A549 (cell line): ENCODE data around the gene CMC2.
A peak's percentile ranks its signal among the peaks of the same experiment; 100 is the strongest.

Source experiments
- CEBPB ChIP-seq, 2 experiments: fragments of >200 bp in 1 of 2; sonication (Bioruptor Twin) in 1 of 2; formaldehyde crosslinking in 1 of 2; IDR thresholded peaks; 2 replicates each; pipeline ENCODE4 v1.6.1; 2012 to 2016
- EP300 ChIP-seq, 2 experiments: fragments of >200 bp; sonication (Bioruptor Twin); formaldehyde crosslinking; IDR thresholded peaks; 2 replicates in 1 of 2; 3 replicates in 1 of 2; pipeline ENCODE4 v1.6.1; 2016 to 2017
- NFE2L2 ChIP-seq: fragments of 150-350 bp; conservative IDR thresholded peaks from 2 replicates; pipeline ENCODE4 v1.6.1; 2014; ENCODE audit warnings: low read length
- PHF8 ChIP-seq: fragments of 200-600 bp; sonication (generic); IDR thresholded peaks from 2 replicates; pipeline ENCODE4 v1.6.1; 2016; ENCODE audit warnings: low read depth, mild to moderate bottlenecking, antibody characterized with exemption, moderate library complexity, borderline replicate concordance
- RAD21 ChIP-seq, 2 experiments: fragments of >200 bp in 1 of 2; sonication (Bioruptor Twin) in 1 of 2; formaldehyde crosslinking in 1 of 2; IDR thresholded peaks in 1 of 2; conservative IDR thresholded peaks in 1 of 2; 2 replicates in 1 of 2; 3 replicates in 1 of 2; pipeline ENCODE4 v1.6.1; 2012 to 2018; ENCODE audit warnings: inconsistent platforms in 1 of 2
- RFX5 ChIP-seq: fragments of 450-650 bp; IDR thresholded peaks from 2 replicates; pipeline ENCODE4 v1.7.1; 2014; ENCODE audit warnings: antibody characterized with exemption, mild to moderate bottlenecking, moderate library complexity
- SMC3 ChIP-seq: fragments of >200 bp; sonication (Bioruptor Twin); formaldehyde crosslinking; IDR thresholded peaks from 3 replicates; pipeline ENCODE4 v1.6.1; 2018; ENCODE audit warnings: inconsistent platforms
- ZC3H11A ChIP-seq: fragments of 450-650 bp; IDR thresholded peaks from 2 replicates; pipeline ENCODE4 v1.6.1; 2014; ENCODE audit warnings: antibody characterized with exemption, mild to moderate bottlenecking
- TF ChIP-seq, protein P1 (sequence below): fragments of >200 bp; sonication (Bioruptor Twin); formaldehyde crosslinking; IDR thresholded peaks from 3 replicates; pipeline ENCODE4 v1.5.1; 2016
- TF ChIP-seq, protein P2 (sequence below): IDR thresholded peaks from 2 replicates; pipeline ENCODE4 v1.6.1; 2012

DNA sequence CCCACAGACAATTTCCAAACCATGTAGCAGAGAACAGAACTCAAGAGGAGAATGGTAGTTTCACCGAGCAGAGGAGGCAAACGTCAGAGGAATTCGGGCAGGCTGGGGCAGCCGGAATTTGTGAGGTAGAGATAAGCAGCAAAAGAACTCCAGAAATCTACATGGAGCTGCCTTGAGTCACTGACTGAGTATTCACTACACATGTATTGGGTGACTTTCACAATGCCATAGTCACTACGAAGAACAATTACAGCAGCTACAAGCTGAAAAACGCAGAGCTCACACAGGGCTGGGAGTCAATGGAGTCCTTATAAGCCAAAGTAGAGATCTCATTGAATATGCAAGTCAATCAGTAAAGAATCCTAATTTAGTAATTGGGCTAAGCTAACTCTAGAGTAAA lies 13.4 kb downstream of the CMC2 start:
- TF ChIP-seq RAD21 (conservative IDR thresholded peaks at IDR 0.05 in 1 of 2, IDR thresholded peaks at IDR 0.05 in 1 of 2) (no peak), EP300 (IDR thresholded peaks at IDR 0.05) (no peak), CEBPB (IDR thresholded peaks at IDR 0.05) (peak in 1 of 2 experiments; percentile 44; a peak in 1 of 4 replicates), SMC3 (no peak), PHF8 (no peak), RFX5 (no peak), NFE2L2 (no peak), ZC3H11A (no peak)
- TF ChIP-seq, protein P1, sequence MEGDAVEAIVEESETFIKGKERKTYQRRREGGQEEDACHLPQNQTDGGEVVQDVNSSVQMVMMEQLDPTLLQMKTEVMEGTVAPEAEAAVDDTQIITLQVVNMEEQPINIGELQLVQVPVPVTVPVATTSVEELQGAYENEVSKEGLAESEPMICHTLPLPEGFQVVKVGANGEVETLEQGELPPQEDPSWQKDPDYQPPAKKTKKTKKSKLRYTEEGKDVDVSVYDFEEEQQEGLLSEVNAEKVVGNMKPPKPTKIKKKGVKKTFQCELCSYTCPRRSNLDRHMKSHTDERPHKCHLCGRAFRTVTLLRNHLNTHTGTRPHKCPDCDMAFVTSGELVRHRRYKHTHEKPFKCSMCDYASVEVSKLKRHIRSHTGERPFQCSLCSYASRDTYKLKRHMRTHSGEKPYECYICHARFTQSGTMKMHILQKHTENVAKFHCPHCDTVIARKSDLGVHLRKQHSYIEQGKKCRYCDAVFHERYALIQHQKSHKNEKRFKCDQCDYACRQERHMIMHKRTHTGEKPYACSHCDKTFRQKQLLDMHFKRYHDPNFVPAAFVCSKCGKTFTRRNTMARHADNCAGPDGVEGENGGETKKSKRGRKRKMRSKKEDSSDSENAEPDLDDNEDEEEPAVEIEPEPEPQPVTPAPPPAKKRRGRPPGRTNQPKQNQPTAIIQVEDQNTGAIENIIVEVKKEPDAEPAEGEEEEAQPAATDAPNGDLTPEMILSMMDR: no peak
- TF ChIP-seq, protein P2, sequence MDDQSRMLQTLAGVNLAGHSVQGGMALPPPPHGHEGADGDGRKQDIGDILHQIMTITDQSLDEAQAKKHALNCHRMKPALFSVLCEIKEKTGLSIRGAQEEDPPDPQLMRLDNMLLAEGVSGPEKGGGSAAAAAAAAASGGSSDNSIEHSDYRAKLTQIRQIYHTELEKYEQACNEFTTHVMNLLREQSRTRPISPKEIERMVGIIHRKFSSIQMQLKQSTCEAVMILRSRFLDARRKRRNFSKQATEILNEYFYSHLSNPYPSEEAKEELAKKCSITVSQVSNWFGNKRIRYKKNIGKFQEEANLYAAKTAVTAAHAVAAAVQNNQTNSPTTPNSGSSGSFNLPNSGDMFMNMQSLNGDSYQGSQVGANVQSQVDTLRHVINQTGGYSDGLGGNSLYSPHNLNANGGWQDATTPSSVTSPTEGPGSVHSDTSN: no peak
